Measurements from ENCODE around the gene SH3D19. TPM values are rescaled to one million over a fixed set of nuclear protein-coding genes. Genes with fewer than 3 reads are reported as not detected.

SH3D19 gene
- polyA plus RNA-seq, 2 of the 4 experiments (the other 2 are of a cell fraction) = 15.3 to 22.9 TPM

- Histone ChIP-seq H3K4me3 (no peak overlapping the region), H3K4me2 (no peak overlapping the region), H3K27ac (no peak overlapping the region), H3K9me3 (no peaks in the 10 kb centered on the region), H3K4me1 (no peaks in the 10 kb centered on the region)
- CTCF ChIA-PET = no interaction called here
- ATAC-seq (no peak), FAIRE-seq (no peak), DNase-seq (ENCODE audit: low read depth in 1 of 2, low spot score in 1 of 2) (no peak)
- TF ChIP-seq REST (IDR thresholded peaks at IDR 0.05) (no peak), MAFK (IDR thresholded peaks at IDR 0.05; ENCODE audit: partially characterized antibody) (no peak), HOXB5 (CRISPR knock-in tag; IDR thresholded peaks at IDR 0.05) (no peak), FOSL2 (IDR thresholded peaks at IDR 0.05) (no peak), FOSL2 (CRISPR knock-in tag; IDR thresholded peaks at IDR 0.05) (no peak), CHD4 (IDR thresholded peaks at IDR 0.05; ENCODE audit: borderline replicate concordance) (no peak), NR3C1 (IDR thresholded peaks at IDR 0.05) (no peak), ZC3H11A (IDR thresholded peaks at IDR 0.05) (no peak), CEBPB (IDR thresholded peaks at IDR 0.05) (no peak), MAX (IDR thresholded peaks at IDR 0.05) (no peak), EHMT2 (IDR thresholded peaks at IDR 0.05; ENCODE audit: low read depth) (no peak), JUNB (IDR thresholded peaks at IDR 0.05) (no peak), NFE2L2 (conservative IDR thresholded peaks at IDR 0.05; ENCODE audit: low read length) (no peak), EP300 (IDR thresholded peaks at IDR 0.05) (no peak), RAD21 (conservative IDR thresholded peaks at IDR 0.05 in 1 of 2, IDR thresholded peaks at IDR 0.05 in 1 of 2) (no peak), BHLHE40 (IDR thresholded peaks at IDR 0.05; ENCODE audit: low read depth, low read length) (no peak)
- 96% methylated on average over 1 of the region's 1 CpG for WGBS (ENCODE audit: missing lambda C conversion rate)
- POLR2A ChIA-PET = no interaction called here
These were observed 166.4 kb downstream of the SH3D19 start for GRCh38 chr4:151158979-151159378.

GRCh38 chr4:151157543-151157942, 167.9 kb downstream of the SH3D19 start:
- TF ChIP-seq RFX5 (IDR thresholded peaks at IDR 0.05) (no peak), ELK1 (IDR thresholded peaks at IDR 0.05; ENCODE audit: low read depth, low read length) (no peak), PBX3 (IDR thresholded peaks at IDR 0.05) (no peak), BCL3 (IDR thresholded peaks at IDR 0.05) (no peak), RAD21 (conservative IDR thresholded peaks at IDR 0.05 in 1 of 2, IDR thresholded peaks at IDR 0.05 in 1 of 2) (no peak), CTCF (IDR thresholded peaks at IDR 0.05) (no peak), CBX2 (IDR thresholded peaks at IDR 0.05; ENCODE audit: borderline replicate concordance, low read depth) (no peak)
- no peak for DNase-seq (ENCODE audit: low read depth in 1 of 2, low spot score in 1 of 2)
- FAIRE-seq = no peak
- Histone ChIP-seq H3K4me1 (no peaks in the 10 kb centered on the region), H3K4me2 (no peak overlapping the region), H3K9me3 (no peaks in the 10 kb centered on the region), H3K27ac (no peak overlapping the region), H3K4me3 (no peak overlapping the region)
- ChIA-PET CTCF (interaction anchor here (0.7 kb wide), 1 partner anchor 246 kb away, joined by 3 read pairs; no protein-coding TSS in a partner anchor), POLR2A (no interaction called here)
- ATAC-seq = no peak
- 93% methylated on average over 2 of the region's 2 CpGs for WGBS (ENCODE audit: missing lambda C conversion rate)

All from A549 (cell line).